Caco-2 (cell line): ENCODE measurements around the gene LRRFIP1. TPM values are rescaled to one million over a fixed set of nuclear protein-coding genes. Genes with fewer than 3 reads are reported as not detected.

ENCODE experiments used
- BruUV-seq: library from RNA; stranded (reverse); fragments of 400-500 nt; replicated peaks from 2 replicates; lab custom pipeline; 2021; lab: Mats Ljungman, UMichigan
- CTCF ChIA-PET: fragments of 300-600 bp; sonication (Branson Sonifier 250); formaldehyde crosslinking; loops from one replicate; lab custom pipeline; 2022; ENCODE audit warnings: antibody characterized with exemption; lab: Charles Lee
- POLR2A ChIA-PET: fragments of 300-600 bp; sonication (Branson Sonifier 250); formaldehyde crosslinking; loops from one replicate; lab custom pipeline; 2022; ENCODE audit warnings: antibody characterized with exemption; lab: Charles Lee
- DNase-seq, 2 experiments: peaks; one replicate each; pipeline versions ENCODE4 v3.0.0 to v3.0.0-alpha.2; 2020 to 2022
- H3K27me3 ChIP-seq: replicated peaks from 2 replicates; pipeline ENCODE4 v1.6.0; 2011; ENCODE audit warnings: low read length; ENCODE audit not compliant: control insufficient read depth, insufficient read depth
- H3K36me3 ChIP-seq: 2 replicates; pipeline ENCODE4 v1.5.1; 2011; ENCODE audit warnings: low read length; ENCODE audit not compliant: control insufficient read depth, insufficient read depth
- H3K4me1 ChIP-seq: fragments of 250-450 bp; sonication (Bioruptor Pico); 2 replicates; pipeline ENCODE4 v1.5.1; 2020; ENCODE audit warnings: mild to moderate bottlenecking
- H3K4me3 ChIP-seq: 2 replicates; pipeline ENCODE4 v1.5.1; 2011; ENCODE audit warnings: low read depth, mild to moderate bottlenecking, control low read depth, low read length
- H3K9me3 ChIP-seq: fragments of 250-450 bp; sonication (Bioruptor Pico); 2 replicates; pipeline ENCODE4 v1.5.1; 2020; ENCODE audit warnings: mild to moderate bottlenecking, moderate library complexity
- H3K27ac Mint-ChIP-seq: one replicate; pipeline ENCODE4 v1.8.0; 2022; ENCODE audit warnings: mixed read lengths; ENCODE audit not compliant: unreplicated experiment
- H3K27me3 Mint-ChIP-seq: one replicate; pipeline ENCODE4 v1.8.0; 2022; ENCODE audit warnings: mixed read lengths; ENCODE audit not compliant: insufficient read depth, unreplicated experiment
- H3K36me3 Mint-ChIP-seq: one replicate; pipeline ENCODE4 v1.8.0; 2022; ENCODE audit warnings: mild to moderate bottlenecking, mixed read lengths; ENCODE audit not compliant: insufficient read depth, unreplicated experiment
- H3K4me1 Mint-ChIP-seq: one replicate; pipeline ENCODE4 v1.8.0; 2022; ENCODE audit warnings: low read depth, mixed read lengths; ENCODE audit not compliant: unreplicated experiment
- H3K4me3 Mint-ChIP-seq: one replicate; pipeline ENCODE4 v1.8.0; 2022; ENCODE audit warnings: mild to moderate bottlenecking, moderate library complexity, mixed read lengths; ENCODE audit not compliant: unreplicated experiment
- H3K9me3 Mint-ChIP-seq: one replicate; pipeline ENCODE4 v1.8.0; 2022; ENCODE audit warnings: mixed read lengths; ENCODE audit not compliant: unreplicated experiment
- CTCF ChIP-seq, 2 experiments: fragments of 200-600 bp in 1 of 2; IDR thresholded peaks; 1 replicate in 1 of 2; 2 replicates in 1 of 2; pipeline versions ENCODE4 v1.5.1 to v1.8.0; 2011 to 2022; ENCODE audit warnings: antibody characterized with exemption in 1 of 2, control low read depth in 1 of 2, inconsistent platforms in 1 of 2, low read depth in 1 of 2, low read length in 1 of 2, mild to moderate bottlenecking in 1 of 2, moderate library complexity in 1 of 2; ENCODE audit not compliant: insufficient read depth in 1 of 2, severe bottlenecking in 1 of 2, unreplicated experiment in 1 of 2
- intact Hi-C: fragments of 100-400 bp; cut with micrococcal nuclease; formaldehyde crosslinking; loops from one replicate; pipeline ENCODE4 v1.10.0; 2022; ENCODE audit not compliant: unreplicated experiment
- total RNA-seq: library from RNA; stranded (reverse); gene quantifications from 2 replicates; pipeline ENCODE4 v1.2.3, GENCODE V29; 2022

Gene LRRFIP1
- total RNA-seq, 1 experiment from 2014 or later = 37.1 TPM

- TF ChIP-seq CTCF (IDR thresholded peaks at IDR 0.05; ENCODE audit: insufficient read depth in 1 of 2, low read depth in 1 of 2, low read length in 1 of 2, severe bottlenecking in 1 of 2, unreplicated experiment in 1 of 2) = no peak
- Histone ChIP-seq H3K4me1 (peaks cover 34% of the 10 kb centered on the region), H3K9me3 (no peaks in the 10 kb centered on the region), H3K4me3 (no peak overlapping the region), H3K36me3 (no peaks in the 10 kb centered on the region), H3K27me3 (no peaks in the 10 kb centered on the region)
- intact Hi-C loops = no loop called here
- Mint-ChIP-seq H3K27ac (peak overlapping the region; percentile 60), H3K36me3 (peaks cover 4% of the 10 kb centered on the region), H3K27me3 (no peaks in the 10 kb centered on the region), H3K4me1 (peaks cover 30% of the 10 kb centered on the region), H3K9me3 (no peaks in the 10 kb centered on the region), H3K4me3 (no peak overlapping the region)
- ChIA-PET POLR2A (no interaction called here), CTCF (no interaction called here)
- BruUV-seq = no TSS peak
- DNase-seq = no peak
Observed at GRCh38 chr2:237616373-237616733, 11.0 kb upstream of the LRRFIP1 start.

DNA sequence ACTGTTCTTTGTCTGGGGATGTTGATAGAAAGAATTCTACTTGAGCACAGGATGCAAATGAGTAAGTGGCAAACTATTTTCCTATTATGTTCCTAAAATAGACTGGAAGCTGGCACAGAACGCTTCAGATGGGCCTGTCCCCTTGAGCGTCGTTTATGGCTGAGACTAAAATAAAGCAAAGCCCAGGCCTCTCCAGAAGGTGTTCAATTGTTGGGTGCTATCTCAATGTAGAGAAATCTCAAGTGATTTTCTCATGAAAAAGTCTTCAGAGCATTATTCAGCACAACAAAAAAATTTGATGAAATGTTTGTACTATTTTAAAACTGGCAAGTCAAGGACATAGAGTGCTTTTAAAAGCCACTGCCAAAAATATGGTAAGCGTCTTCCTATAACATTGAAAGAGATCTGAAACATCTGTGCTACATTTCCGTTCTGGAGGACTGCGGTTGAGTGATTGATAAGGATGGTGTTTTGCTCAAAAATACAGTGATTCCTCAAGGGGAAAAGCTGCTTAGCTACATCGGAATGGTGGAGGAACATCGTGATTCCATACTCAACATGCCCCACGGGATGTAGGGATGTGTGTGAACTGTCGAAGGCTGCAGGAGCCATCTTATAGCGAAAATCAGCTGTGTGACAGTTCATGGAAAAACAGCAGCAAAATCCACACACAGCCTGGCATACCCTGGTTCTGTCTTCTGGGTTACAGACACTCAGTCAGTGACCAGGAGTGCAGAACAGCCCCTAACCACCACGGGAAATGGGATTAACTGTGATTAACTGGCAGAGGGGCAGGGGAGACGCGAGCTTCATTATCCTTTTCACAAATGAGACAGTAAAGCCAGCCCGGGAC, 10.4 kb upstream of the LRRFIP1 start:
- Mint-ChIP-seq H3K36me3 (peaks cover 4% of the 10 kb centered on the region), H3K4me3 (no peak overlapping the region), H3K27me3 (no peaks in the 10 kb centered on the region), H3K4me1 (peaks cover 24% of the 10 kb centered on the region), H3K27ac (no peak overlapping the region), H3K9me3 (no peaks in the 10 kb centered on the region)
- Histone ChIP-seq H3K4me3 (no peak overlapping the region), H3K4me1 (peaks cover 34% of the 10 kb centered on the region), H3K27me3 (no peaks in the 10 kb centered on the region), H3K9me3 (no peaks in the 10 kb centered on the region), H3K36me3 (no peaks in the 10 kb centered on the region)
- TF ChIP-seq CTCF (IDR thresholded peaks at IDR 0.05; ENCODE audit: insufficient read depth in 1 of 2, low read depth in 1 of 2, low read length in 1 of 2, severe bottlenecking in 1 of 2, unreplicated experiment in 1 of 2) = no peak
- no TSS peak for BruUV-seq
- intact Hi-C loops = no loop called here
- no peak for DNase-seq
- ChIA-PET CTCF (no interaction called here), POLR2A (no interaction called here)

DNA sequence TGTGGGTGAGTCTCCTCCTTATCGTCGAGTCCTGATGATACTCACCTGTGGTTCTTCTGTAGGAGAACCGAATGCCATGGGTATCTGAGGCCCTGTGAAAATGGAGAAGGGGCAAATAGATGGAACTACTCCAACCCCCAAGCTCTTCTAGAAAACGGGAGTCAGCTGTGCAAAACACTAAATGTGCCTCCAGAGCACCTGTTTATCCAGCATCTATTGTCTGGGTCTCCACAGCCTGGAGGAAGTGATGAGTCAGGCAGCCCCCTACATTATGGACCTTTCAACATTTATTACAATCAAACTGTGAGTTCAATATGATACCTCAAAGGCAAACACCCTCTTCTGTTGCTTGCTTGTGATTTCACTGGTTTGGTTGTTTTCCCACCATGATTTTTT, 9.8 kb upstream of the LRRFIP1 start:
- no peak for TF ChIP-seq CTCF (IDR thresholded peaks at IDR 0.05; ENCODE audit: insufficient read depth in 1 of 2, low read depth in 1 of 2, low read length in 1 of 2, severe bottlenecking in 1 of 2, unreplicated experiment in 1 of 2)
- H3K27me3 Mint-ChIP-seq = no peaks in the 10 kb centered on the region

More for the DNA sequence above, 9.8 kb upstream of the LRRFIP1 start:
- intact Hi-C loops = no loop called here
- Histone ChIP-seq H3K4me1 (peaks cover 34% of the 10 kb centered on the region), H3K27me3 (no peaks in the 10 kb centered on the region), H3K36me3 (no peaks in the 10 kb centered on the region), H3K9me3 (no peaks in the 10 kb centered on the region), H3K4me3 (no peak overlapping the region)
- DNase-seq = no peak
- BruUV-seq = no TSS peak
- no peak overlapping the region for H3K4me3 Mint-ChIP-seq
- H3K27ac Mint-ChIP-seq = no peak overlapping the region
- ChIA-PET CTCF (no interaction called here), POLR2A (no interaction called here)
- H3K9me3 Mint-ChIP-seq = no peaks in the 10 kb centered on the region
- peaks cover 24% of the 10 kb centered on the region for H3K4me1 Mint-ChIP-seq
- peaks cover 4% of the 10 kb centered on the region for H3K36me3 Mint-ChIP-seq
